HCT116 (cell line): ENCODE results near the gene THRB. TPM values are rescaled to one million over a fixed set of nuclear protein-coding genes. Genes with fewer than 3 reads are reported as not detected.

Experiments
- ATAC-seq: fragments of 200-7000 bp; cut with Tn5 transposase; 2 replicates; pipeline ENCODE4 v1.9.1; 2020; ENCODE audit warnings: mild to moderate bottlenecking, moderate library complexity
- Bru-seq: library from RNA; stranded (reverse); fragments of 400-500 nt; gene quantifications from one replicate; lab custom pipeline; 2021; lab: Mats Ljungman, UMichigan
- BruChase-seq, 2 experiments: library from RNA; stranded (reverse); fragments of 400-500 nt; gene quantifications; one replicate each; lab custom pipeline; 2021; lab: Mats Ljungman, UMichigan
- BruUV-seq: library from RNA; stranded (reverse); fragments of 400-500 nt; replicated peaks from 2 replicates; lab custom pipeline; 2021; lab: Mats Ljungman, UMichigan
- CTCF ChIA-PET: fragments of 300-600 bp; sonication (Branson Sonifier 250); formaldehyde crosslinking; loops from one replicate; lab custom pipeline; 2021; ENCODE audit warnings: antibody characterized with exemption; lab: Charles Lee
- POLR2A ChIA-PET: fragments of 300-600, 350-600 bp; sonication (Branson Sonifier 250); formaldehyde crosslinking; loops from one replicate; lab custom pipeline; 2021; ENCODE audit warnings: antibody characterized with exemption; lab: Charles Lee
- RAD21 ChIA-PET, 2 experiments: fragments of 300-600 bp; sonication (Branson Sonifier 250); formaldehyde crosslinking; loops; one replicate each; lab custom pipeline; 2023; ENCODE audit warnings: low total read pairs in 2 of 2; ENCODE audit not compliant: uncharacterized antibody in 2 of 2, unreplicated experiment in 2 of 2, low non-redundant PET in 1 of 2; lab: Charles Lee
- DNase-seq: peaks from one replicate; pipeline ENCODE4 v3.0.0-alpha.2; 2010; ENCODE audit warnings: low read depth, low spot score
- H2AFZ ChIP-seq: fragments of 200-600 bp; shearing (Covaris generic), sonication (generic); 2 replicates; pipeline ENCODE4 v1.6.1; 2017; ENCODE audit warnings: low read depth, mixed run types, mixed read lengths, antibody characterized with exemption, low read length; ENCODE audit not compliant: poor library complexity, severe bottlenecking
- H3K27ac ChIP-seq: 2 replicates; pipeline ENCODE4 v1.5.1; 2012; ENCODE audit warnings: low read depth, low read length
- H3K27me3 ChIP-seq: fragments of 200-600 bp; sonication (generic); 2 replicates; pipeline ENCODE4 v1.6.1; 2016; ENCODE audit warnings: mixed run types, low read length, mixed read lengths; ENCODE audit not compliant: insufficient read depth
- H3K36me3 ChIP-seq, 2 experiments: fragments of 200-500 bp in 1 of 2; fragments of 200-600 bp in 1 of 2; sonication (Bioruptor generic) in 1 of 2; sonication (generic) in 1 of 2; 2 replicates each; pipeline versions ENCODE4 v1.5.1 to v1.6.1; 2014 to 2016; ENCODE audit warnings: low read length in 2 of 2, inconsistent platforms in 1 of 2, mixed read lengths in 1 of 2, mixed run types in 1 of 2; ENCODE audit not compliant: insufficient read depth in 2 of 2, control insufficient read depth in 1 of 2
- H3K4me1 ChIP-seq, 2 experiments: fragments of 200-600 bp in 1 of 2; sonication (generic) in 1 of 2; 2 replicates each; pipeline versions ENCODE4 v1.5.1 to v1.6.1; 2012 to 2017; ENCODE audit warnings: low read length in 2 of 2, inconsistent platforms in 1 of 2, mild to moderate bottlenecking in 1 of 2, mixed read lengths in 1 of 2, mixed run types in 1 of 2, moderate library complexity in 1 of 2; ENCODE audit not compliant: insufficient read depth in 2 of 2, control insufficient read depth in 1 of 2
- H3K4me2 ChIP-seq: fragments of 200-600 bp; sonication (generic); 2 replicates; pipeline ENCODE4 v1.6.1; 2017; ENCODE audit warnings: mixed run types, low read length, mixed read lengths
- H3K4me3 ChIP-seq, 2 experiments: fragments of 200-600 bp in 1 of 2; sonication (generic) in 1 of 2; replicated peaks in 1 of 2; 2 replicates each; pipeline ENCODE4 v1.5.1; 2011 to 2016; ENCODE audit warnings: low read length in 2 of 2, control low read depth in 1 of 2, low read depth in 1 of 2, mild to moderate bottlenecking in 1 of 2, mixed read lengths in 1 of 2, mixed run types in 1 of 2
- H3K79me2 ChIP-seq: fragments of 200-600 bp; sonication (generic); 2 replicates; pipeline ENCODE4 v1.6.1; 2017; ENCODE audit warnings: mild to moderate bottlenecking, mixed run types, low read length, moderate library complexity, mixed read lengths; ENCODE audit not compliant: insufficient read depth
- H3K9ac ChIP-seq: fragments of 200-600 bp; sonication (generic); 2 replicates; pipeline ENCODE4 v1.6.1; 2016; ENCODE audit warnings: low read length, mixed read lengths
- H3K9me2 ChIP-seq: fragments of 200-600 bp; sonication (generic), shearing (Covaris generic); 2 replicates; pipeline ENCODE4 v1.6.1; 2017; ENCODE audit warnings: mixed run types, mild to moderate bottlenecking, moderate library complexity; ENCODE audit not compliant: insufficient read depth
- H3K9me3 ChIP-seq, 2 experiments: fragments of 200-500 bp in 1 of 2; fragments of 200-600 bp in 1 of 2; sonication (Bioruptor generic) in 1 of 2; sonication (generic) in 1 of 2; 2 replicates each; pipeline ENCODE4 v1.6.1; 2014 to 2017; ENCODE audit warnings: low read length in 2 of 2, mixed read lengths in 2 of 2, inconsistent platforms in 1 of 2, low read depth in 1 of 2, mild to moderate bottlenecking in 1 of 2, mixed run types in 1 of 2, moderate library complexity in 1 of 2; ENCODE audit not compliant: control insufficient read depth in 1 of 2, insufficient read depth in 1 of 2
- H4K20me1 ChIP-seq: fragments of 200-600 bp; sonication (generic), shearing (Covaris generic); 2 replicates; pipeline ENCODE4 v1.6.1; 2017; ENCODE audit warnings: mixed run types, mild to moderate bottlenecking, moderate library complexity; ENCODE audit not compliant: insufficient read depth
- CTCF ChIP-seq, 3 experiments: fragments of 200-600 bp in 1 of 3; sonication (generic) in 1 of 3; IDR thresholded peaks in 2 of 3; conservative IDR thresholded peaks in 1 of 3; 2 replicates each; pipeline ENCODE4 v1.5.1; 2012 to 2017; ENCODE audit warnings: low read depth in 2 of 3, low read length in 2 of 3, antibody characterized with exemption in 1 of 3, borderline replicate concordance in 1 of 3, control low read depth in 1 of 3, mild to moderate bottlenecking in 1 of 3, mixed read lengths in 1 of 3, mixed run types in 1 of 3, moderate library complexity in 1 of 3; ENCODE audit not compliant: insufficient read depth in 1 of 3
- EZH2 ChIP-seq: fragments of 200-600 bp; sonication (generic); IDR thresholded peaks from 2 replicates; pipeline ENCODE4 v1.6.1; 2017; ENCODE audit warnings: antibody characterized with exemption, mixed run types
- JUND ChIP-seq: IDR thresholded peaks from 2 replicates; pipeline ENCODE4 v1.6.1; 2012
- POLR2AphosphoS5 ChIP-seq: IDR thresholded peaks from 2 replicates; pipeline ENCODE4 v1.6.1; 2011; ENCODE audit warnings: mild to moderate bottlenecking, low read depth, low read length, moderate library complexity
- YY1 ChIP-seq: IDR thresholded peaks from 2 replicates; pipeline ENCODE4 v1.6.1; 2011; ENCODE audit warnings: low read length, low read depth, moderate library complexity, mild to moderate bottlenecking; ENCODE audit not compliant: insufficient replicate concordance; ENCODE audit errors: extremely low read depth
- ZFX ChIP-seq: fragments of 450-650 bp; IDR thresholded peaks from 2 replicates; pipeline ENCODE4 v1.6.1; 2017
- intact Hi-C: fragments of 100-400 bp; cut with micrococcal nuclease; formaldehyde crosslinking; loops from 2 replicates; pipeline ENCODE4 v1.10.0; 2022
- long read RNA-seq: library from polyadenylated mRNA; unstranded; transcript quantifications from one replicate; pipeline ENCODE4 v2.0.0, GENCODE V29; 2021; ENCODE audit not compliant: unreplicated experiment
- polyA plus RNA-seq: library from polyadenylated mRNA; unstranded; fragments of >200 nt; gene quantifications from 2 replicates; pipeline ENCODE4 v1.2.1, GENCODE V29; 2012; ENCODE audit warnings: missing spikeins
- total RNA-seq: library from RNA; stranded (reverse); gene quantifications from one replicate; pipeline ENCODE4 v1.2.1, GENCODE V29; 2021; ENCODE audit not compliant: unreplicated experiment
- TF ChIP-seq, protein P1 (sequence below): IDR thresholded peaks from 2 replicates; pipeline ENCODE4 v1.6.1; 2012

THRB gene
- total RNA-seq = 2.5 TPM
- 0.75 and 1.5 TPM in 2 replicates for polyA plus RNA-seq
- Bru-seq, nascent RNA = percentile 39 among the genes with signal in this experiment
- percentile 26 among the genes with signal in this experiment for BruChase-seq, experiment 1, labeled RNA remaining after a 6-hour chase
- BruChase-seq, experiment 2, labeled RNA remaining after a 2-hour chase = percentile 34 among the genes with signal in this experiment
- long read RNA-seq, partial matches to known transcripts = 0 of 3 reads
- long read RNA-seq, other reads (novel, unspliced or antisense) = 3 of 3 reads

- Histone ChIP-seq H3K9me2 (no peaks in the 10 kb centered on the region), H3K9ac (peak within 1 kb of the TSS; percentile 64), H3K79me2 (no peaks in the 10 kb centered on the region), H3K27me3 (no peaks in the 10 kb centered on the region; the same call in 1 of the 2 replicates), H3K4me3 (peak within 1 kb of the TSS; percentile 56 to 71), H3K27ac (peak within 1 kb of the TSS; percentile 69), H3K9me3 (no peaks in the 10 kb centered on the region), H3K4me1 (peaks cover 8 to 26% of the 10 kb centered on the region in 2 experiments; a peak in 3 of 4 replicates), H4K20me1 (no peaks in the 10 kb centered on the region), H3K36me3 (no peaks in the 10 kb centered on the region), H2AFZ (peak within 1 kb of the TSS; percentile 69), H3K4me2 (peak within 1 kb of the TSS; percentile 97)
- BruUV-seq = no TSS peak
- ChIA-PET RAD21 (no interaction called here), CTCF (interaction anchor here (1.0 kb wide), 1 partner anchor 10 kb away, joined by 3 read pairs; no protein-coding TSS in a partner anchor), POLR2A (no interaction called here)
- DNase-seq = peak; percentile 27
- intact Hi-C loops = no loop called here
- ATAC-seq = peak; percentile 70
- TF ChIP-seq CTCF (IDR thresholded peaks at IDR 0.05 in 2 of 3, conservative IDR thresholded peaks at IDR 0.05 in 1 of 3; ENCODE audit: borderline replicate concordance in 1 of 3, insufficient read depth in 1 of 3, low read depth in 2 of 3, low read length in 2 of 3) = peak in 1 of 3 experiments; percentile 26; a peak in 1 of 6 replicates
- no peak; the same call in 1 of the 2 replicates for TF ChIP-seq JUND
- TF ChIP-seq POLR2AphosphoS5 = no peak
- TF ChIP-seq ZFX = peak; percentile 62; the same call in 1 of the 2 replicates
- peak; percentile 4 for TF ChIP-seq YY1
- TF ChIP-seq, protein P1, sequence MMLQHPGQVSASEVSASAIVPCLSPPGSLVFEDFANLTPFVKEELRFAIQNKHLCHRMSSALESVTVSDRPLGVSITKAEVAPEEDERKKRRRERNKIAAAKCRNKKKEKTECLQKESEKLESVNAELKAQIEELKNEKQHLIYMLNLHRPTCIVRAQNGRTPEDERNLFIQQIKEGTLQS = no peak
- no peak for TF ChIP-seq EZH2
Measured at GRCh38 chr3:24494618-24495325, at the start of gene THRB. THRB (minus strand) TSS chr3:24494850.
